Measurements from ENCODE around the gene MYO1D.
"Not testable (repeated sequence)": the region's sequence is repeated elsewhere in the genome, so short reads cannot be mapped to it uniquely, and the experiment has no call there.

The MYO1D gene

DNA sequence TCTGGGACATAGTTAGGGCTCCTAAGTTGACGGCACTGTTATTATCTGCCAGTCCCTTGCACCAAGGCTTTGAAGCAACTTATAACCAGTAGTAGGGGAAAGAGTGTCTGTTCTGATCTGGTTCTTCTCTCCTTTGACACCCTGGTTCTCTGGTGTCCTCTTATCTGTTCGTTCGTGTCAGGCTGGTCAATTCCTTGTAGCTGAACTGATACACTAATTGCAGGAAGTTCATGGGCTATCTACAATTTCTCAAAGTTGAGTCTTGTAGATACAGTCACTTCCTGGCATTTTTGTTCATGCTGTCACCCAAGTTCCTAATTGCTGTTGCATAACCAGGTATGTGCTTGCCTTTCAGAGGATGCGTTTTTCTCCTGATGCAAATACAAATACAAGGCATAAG is 17.3 kb upstream of the MYO1D start:
- no peak for DNase-seq (ENCODE audit: low read depth, low spot score)

DNA sequence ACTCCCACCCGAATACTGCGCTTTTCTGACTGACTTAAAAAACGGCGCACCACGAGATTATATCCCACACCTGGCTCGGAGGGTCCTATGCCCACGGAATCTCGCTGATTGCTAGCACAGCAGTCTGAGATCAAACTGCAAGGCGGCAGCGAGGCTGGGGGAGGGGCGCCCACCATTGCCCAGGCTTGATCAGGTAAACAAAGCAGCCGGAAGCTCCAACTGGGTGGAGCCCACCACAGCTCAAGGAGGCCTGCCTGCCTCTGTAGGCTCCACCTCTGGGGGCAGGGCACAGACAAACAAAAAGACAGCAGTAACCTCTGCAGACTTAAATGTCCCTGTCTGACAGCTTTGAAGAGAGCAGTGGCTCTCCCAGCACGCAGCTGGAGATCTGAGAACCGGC is 10.5 kb upstream of the MYO1D start:
- DNase-seq (ENCODE audit: low read depth, low spot score) = not testable (repeated sequence)

DNA sequence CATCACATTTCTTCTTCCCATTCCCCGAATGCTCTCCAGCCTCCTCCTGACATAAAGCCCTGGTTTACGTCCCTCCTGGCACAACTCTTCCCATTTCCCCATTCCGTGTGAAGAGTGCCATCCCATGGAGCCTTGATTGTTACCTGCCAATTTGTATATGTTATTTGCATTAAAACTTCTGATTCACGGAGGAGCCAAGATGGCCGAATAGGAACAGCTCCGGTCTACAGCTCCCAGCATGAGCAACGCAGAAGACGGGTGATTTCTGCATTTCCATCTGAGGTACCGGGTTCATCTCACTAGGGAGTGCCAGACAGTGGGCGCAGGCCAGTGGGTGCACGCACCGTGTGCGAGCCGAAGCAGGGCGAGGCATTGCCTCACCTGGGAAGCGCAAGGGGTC is 10.0 kb upstream of the MYO1D start:
- not testable (repeated sequence) for DNase-seq (ENCODE audit: low read depth, low spot score)

DNA sequence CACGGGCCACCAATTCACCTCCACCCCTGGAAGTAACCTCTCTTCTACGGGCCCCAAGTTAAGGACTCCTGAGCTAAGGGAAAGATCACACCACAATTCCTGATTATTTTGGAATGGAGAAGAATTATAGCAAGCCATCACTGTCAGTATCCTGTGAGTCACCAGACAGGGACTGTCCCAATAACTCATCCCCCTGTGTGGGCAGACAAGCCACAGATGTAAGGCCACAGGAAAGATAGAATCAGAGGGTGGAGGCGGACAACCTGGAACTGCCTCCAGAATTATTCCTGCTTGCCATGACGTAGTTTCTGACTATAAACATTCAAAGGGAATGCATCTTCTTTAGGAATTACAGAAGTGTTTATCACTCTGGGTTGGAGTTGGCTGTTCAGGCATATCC is 5.8 kb upstream of the MYO1D start:
- no peak for DNase-seq (ENCODE audit: low read depth, low spot score)

DNA sequence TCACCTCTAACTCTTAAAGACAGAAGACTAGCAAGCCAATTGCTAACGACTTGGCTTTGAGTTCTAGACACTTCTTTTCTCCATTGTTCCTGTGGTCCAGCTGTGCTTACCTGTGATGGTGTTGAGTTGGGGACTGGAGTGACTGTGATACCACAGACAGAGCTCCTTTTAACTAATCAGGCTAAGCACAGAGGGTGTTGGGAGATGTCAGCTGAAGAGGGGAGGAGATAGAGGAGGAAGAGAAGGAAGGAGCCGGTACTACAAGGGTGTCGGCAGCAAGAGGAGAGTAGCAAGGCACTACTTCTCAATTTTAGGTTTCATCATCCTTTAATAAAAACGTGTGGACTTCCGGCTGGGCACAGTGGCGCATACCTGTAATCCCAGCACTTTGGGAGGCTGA is 5.1 kb upstream of the MYO1D start:
- no peak for DNase-seq (ENCODE audit: low read depth, low spot score)

DNA sequence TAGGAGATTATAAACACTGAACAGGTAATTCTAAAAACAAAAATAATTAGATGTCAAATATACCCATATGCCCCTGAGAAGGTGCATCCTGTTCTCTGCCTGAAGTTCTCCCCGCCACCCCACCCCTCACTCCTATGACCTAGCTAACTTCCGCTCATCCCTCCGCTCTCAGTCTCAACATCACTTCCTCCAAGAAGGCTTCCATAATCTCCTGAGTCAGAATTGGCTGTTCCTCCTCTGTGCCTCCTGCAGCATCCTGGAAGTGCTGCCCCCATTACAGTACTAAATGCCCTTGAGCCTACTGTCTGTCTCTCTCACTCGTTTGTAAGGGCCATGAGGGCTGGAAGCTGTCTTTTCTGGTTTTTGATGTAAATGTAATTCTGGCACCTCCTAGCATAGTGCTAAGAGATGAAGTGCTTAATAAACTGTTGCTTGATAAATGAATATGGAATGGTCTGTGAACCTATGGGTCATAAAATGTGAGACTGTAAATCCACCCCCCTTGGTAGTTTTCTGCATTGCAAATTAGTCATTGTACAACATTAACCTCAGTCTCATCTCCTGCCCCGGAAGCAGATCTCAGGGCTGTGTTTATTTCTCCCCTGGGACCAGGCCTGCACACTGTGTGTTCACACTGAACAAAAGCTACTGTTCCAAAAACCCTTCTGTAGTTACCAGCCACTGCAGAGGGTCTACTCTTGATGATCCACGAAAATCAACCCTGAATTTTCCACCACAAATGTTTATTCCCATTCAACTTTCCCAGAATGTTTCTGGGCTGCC is 3.9 kb upstream of the MYO1D start:
- no peak for DNase-seq (ENCODE audit: low read depth, low spot score)

DNA sequence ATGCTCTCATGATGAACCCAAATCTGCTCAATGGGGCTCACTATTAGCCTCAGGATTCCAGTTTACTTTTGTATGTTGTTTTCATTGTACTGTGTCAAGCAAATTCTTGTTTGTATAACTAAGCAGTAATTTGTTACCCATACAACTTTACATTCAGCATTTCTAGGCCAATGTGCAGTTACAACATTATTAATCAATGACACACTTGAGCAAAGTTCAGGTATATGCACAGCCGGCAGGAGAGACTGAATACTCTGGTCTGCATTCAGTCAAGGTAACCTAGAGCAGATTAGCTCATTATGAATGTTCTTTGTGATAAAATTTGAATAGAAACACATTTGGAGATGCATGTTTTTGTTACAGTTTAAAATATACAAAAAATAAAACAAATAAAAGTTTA is 2.2 kb upstream of the MYO1D start:
- no peak for DNase-seq (ENCODE audit: low read depth, low spot score)

DNA sequence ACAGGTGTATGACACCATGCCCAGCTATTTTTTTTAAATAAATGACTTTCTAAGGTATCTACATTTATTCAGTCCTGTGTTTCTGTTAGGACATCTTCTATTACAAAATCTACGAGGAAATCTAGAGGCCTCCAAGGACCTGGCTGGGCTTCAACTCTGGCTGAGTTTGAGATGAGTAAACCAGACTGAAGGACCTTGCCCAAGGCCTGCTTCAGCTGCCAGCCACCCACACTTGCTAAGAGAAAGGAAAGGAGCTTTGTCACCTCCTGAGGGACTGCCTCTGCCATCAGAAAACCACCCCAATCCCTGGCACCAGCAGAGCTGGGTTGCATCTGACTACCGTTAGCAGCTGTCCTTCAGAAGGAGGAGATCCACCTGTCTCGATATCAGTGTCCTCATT is 1.3 kb upstream of the MYO1D start:
- DNase-seq (ENCODE audit: low read depth, low spot score) = no peak

DNA sequence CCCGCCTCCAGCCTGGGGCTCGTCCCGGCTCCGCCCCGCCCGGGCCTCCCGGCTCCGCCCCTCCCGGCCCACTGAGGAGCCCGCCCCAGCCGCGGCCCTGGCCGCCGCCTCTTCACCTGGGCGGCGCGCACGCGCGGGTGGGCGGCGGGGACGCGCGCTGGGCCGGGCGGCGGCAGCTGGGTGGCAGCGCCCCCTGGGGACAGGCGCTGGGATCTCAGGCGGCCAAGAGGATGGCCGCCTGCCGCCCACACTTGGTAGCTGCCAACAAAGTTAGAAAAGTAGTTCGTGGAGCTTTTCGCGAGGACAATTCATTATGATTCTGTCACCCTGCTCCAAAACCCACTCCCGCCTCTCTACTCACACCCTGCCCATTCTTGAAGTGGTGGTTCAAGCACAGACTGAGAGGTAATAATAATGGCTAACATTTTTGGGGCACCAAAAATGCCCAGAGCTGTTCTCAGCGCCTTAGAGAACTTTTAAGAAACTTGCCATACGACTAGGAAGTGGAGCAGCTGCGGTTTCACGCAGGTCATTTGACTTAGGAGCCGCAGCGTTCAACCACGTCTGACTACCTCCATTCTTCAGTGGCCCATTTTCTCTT is 340 bp upstream of the MYO1D start:
- DNase-seq (ENCODE audit: low read depth, low spot score) = no peak

DNA sequence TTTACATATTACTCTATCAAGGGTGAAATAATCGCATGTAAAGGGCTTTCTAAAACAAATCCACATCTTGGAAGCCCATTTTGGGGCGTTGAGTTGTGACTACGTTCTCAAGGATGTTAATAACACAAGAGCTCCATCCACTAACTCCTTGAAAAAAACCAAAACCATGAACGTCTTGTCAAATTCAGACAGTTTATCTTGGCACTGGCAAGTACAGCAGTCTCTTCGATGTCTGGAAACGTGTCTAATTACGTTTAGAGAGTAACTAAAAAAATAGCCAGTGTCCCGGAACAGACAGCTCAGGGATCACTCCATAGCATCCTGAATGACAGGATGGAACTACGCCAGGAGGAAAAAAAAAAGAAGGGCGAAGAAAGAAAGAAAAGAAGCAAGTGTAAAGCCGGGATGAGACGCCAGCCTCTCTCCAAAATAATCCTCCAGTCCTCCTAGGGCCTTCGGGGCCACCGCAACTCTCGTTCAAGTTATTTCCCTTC is 954 bp downstream of the MYO1D start:
- no peak for DNase-seq (ENCODE audit: low read depth, low spot score)

DNA sequence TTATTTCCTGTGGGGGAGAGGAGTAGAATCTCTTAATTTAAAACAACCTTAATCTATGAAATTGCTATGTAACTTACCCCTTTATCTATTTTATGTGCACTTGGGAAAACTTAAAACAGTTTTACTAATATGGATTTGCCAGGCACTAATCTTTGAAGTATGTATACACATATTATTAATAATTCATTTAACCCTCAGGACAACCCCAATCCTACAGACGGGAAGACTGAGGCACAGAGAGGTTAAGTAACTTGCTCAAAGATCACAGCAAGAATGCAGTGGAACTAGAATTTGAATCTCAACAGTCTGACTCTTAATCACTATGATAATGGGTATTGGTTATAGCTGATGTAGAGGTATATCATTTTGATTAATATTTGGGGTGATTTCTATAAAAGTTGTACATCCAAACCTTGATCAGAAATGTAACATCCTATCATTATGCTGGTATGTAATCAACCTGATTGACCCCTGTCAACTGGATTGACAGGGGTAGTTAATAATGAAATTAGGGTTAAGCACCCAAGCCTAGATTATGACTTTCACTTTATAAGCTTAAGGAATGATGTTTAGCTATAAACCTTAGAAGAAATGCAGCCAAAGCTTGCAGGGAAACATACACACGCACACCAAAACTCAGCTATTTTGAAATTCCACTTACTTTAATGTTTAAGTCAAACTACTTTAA is 1.6 kb downstream of the MYO1D start:
- no peak for DNase-seq (ENCODE audit: low read depth, low spot score)

DNA sequence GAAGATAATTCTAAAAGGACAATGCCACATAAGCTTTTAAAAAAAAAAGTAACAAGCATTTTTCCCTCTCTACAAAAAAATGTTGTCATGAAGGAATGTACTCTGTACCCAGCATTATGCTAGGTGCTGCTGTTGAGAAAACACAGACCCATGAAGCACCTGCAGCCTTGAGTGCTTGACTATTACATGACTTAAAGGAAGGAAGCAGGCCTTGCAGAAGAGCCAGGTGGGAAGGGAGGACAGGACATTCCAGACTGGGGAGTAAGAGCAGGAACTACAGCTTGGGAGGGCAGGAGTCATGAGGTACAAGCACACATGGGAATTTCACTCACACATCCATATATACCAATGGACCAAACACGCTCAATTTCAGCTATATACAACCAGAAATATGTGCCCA is 3.8 kb downstream of the MYO1D start:
- DNase-seq (ENCODE audit: low read depth, low spot score) = no peak

DNA sequence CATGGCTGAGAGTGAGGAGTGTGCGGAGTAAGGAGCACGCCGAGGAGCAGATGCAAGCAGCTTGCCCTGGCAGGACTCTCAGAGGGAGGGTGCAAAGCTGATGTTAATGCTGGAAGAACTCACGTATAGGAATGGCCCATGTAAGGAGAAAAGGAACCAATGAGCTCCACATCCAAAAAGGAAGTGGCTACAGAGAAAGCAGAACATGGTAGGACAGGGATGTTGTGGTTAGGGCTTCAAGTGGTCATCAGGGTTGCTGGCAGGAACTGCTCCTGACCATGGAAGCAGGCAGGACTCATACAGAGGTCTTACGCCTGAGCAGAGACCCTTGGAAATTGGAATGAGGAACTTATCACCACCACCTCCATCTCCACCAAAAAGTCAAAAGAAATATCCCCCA is 5.2 kb downstream of the MYO1D start:
- no peak for DNase-seq (ENCODE audit: low read depth, low spot score)

DNA sequence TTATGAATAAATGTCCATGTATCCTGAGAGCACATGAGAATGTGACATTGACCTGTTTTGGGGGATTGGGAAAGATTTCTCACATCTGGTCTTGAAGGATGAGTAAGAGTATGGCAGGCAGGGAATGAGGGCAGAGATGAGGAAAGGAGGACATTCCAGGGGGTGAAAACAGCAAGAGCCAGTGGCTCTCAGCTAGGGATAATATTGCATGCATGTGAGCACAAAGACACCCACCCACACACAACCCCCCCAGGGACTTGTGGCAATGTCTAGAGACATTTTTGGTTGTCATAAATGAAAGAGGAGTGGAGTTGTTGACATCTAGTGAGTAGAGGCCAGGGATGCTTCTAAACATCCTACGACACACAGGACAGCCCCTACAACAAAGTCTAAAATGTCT is 6.0 kb downstream of the MYO1D start:
- DNase-seq (ENCODE audit: low read depth, low spot score) = no peak

DNA sequence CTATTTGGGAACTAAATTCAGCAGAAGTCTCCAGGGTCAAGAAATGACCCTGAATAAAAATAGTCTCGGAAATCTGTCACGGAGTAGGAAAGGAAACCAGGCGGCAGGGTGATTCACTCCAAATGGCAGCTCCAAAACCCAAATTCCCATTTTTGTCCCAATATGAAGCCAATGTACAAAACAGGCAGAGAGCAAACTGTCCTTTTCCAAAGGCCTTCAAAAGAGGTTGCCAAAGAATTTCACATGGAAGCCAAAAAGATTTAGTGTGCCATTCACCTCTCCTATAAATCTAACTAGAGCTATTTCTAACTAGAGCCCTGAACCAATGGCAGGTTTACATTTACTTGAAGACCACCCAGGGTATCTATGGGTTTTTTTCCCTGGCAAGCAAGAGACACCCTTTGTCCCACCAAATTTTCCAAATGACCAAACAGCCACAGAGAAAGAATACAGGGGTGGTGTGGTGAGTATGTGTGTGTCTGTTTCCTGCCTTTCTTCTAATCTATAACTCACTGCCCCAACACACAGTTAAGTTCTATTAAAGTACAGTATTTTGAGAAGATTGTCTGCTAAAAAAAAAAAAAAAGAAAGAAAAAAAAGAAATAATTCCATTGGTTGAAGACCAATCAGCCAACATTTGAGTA is 6.8 kb downstream of the MYO1D start:
- DNase-seq (ENCODE audit: low read depth, low spot score) = no peak

DNA sequence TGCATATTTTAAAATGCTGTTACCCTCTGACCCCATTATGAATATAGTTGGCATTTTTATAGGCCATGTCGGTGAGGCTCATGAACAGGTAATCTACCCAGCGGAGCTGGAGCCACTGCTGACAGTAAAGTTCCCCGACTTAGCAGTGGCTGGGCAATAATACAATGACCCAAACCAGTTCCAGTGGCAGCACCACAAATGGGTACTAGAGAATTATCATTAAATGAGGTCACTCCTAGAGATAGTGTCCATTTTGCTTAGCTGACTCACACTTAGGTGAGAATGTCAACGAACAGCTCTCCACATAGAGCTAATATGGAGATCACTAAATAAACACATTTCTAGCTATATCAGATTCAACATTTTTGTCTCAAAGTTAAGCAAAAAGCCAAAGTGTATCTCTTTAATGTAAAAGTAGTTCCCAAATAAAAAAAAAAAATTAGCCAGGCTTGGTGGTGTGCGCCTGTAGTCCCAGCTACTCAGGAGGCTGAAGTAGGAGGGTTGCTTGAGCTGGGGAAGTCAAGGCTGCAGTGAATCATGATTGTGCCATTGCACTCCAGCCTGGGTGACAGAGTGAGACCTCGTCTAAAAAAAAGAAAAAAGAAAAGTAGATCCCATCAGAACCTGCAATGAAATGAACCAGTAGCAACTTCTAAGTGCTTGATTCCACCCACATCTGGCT is 7.4 kb downstream of the MYO1D start:
- no peak for DNase-seq (ENCODE audit: low read depth, low spot score)

DNA sequence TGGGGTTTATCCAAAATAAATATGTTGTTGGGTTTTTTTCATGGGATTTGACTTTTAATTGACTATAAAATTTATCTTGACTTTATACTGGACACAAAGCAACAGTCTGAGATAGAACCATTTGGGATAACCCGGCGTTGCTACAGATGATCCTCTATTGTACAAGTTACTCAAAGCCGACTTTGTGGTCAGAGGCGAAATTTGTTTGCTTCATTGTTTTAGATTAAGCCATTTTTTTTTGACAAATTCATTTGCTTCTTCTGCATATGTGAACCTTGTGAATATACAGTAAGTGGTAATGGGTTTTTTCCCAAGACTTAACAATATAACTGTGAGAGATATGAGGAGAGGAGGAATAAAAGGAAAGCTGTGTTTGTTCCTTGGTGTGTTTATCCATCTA is 11.8 kb downstream of the MYO1D start:
- DNase-seq (ENCODE audit: low read depth, low spot score) = no peak

DNA sequence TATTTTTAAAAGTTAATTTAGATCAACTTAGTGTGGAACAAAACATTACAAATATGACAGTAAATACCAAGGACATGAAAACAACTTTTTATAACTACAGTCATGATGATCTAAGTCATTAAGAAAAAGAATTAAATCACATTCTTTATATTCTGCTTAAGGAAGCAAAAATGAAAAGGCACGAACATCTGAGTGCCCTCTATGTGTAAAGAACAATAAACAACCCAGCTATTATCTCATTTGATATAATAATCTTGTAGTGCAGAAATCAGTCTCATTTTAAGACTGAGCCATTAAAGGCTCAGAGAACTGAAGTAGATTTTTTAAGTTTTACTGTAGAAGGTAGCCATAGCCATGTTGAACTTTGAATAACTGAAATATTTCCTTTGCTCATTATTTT is 13.4 kb downstream of the MYO1D start:
- DNase-seq (ENCODE audit: low read depth, low spot score) = no peak

DNA sequence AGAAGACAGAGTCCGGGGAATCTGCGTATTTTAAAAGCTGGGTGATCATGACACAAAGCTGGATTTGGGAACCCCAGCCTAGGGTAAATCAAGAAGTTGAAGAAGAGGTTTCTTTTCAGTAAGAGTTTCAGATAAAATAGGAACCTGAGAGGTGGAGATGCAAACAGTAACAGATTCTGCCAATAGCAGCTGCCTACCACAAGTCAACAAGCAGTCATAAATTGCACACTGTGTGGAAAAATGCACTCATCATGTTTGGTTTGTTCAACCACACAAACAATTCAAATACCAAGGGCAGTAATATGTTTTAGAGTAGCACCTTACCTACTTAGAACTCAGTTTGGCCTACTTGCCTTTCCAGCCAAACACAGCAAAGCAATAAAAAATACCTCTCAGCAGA is 14.0 kb downstream of the MYO1D start:
- DNase-seq (ENCODE audit: low read depth, low spot score) = no peak

DNA sequence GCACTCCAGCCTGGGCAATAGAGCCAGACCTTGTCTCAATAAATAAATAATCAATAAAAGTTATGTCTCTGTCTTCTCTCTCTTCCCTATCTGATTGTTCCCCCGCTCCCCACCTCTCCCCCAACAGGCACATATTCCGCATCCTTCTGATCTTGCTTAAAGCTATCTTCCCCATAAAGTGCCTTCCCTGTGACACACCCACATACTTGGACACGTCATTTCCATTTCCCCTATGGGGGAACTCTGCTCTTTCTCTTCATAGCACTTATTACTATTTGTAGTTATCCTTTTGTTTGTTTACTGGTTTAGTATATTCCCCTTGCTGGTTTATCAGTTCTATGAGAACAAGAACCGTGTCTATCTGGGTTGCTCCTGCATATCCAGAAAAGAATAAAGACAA is 14.9 kb downstream of the MYO1D start:
- no peak for DNase-seq (ENCODE audit: low read depth, low spot score)

DNA sequence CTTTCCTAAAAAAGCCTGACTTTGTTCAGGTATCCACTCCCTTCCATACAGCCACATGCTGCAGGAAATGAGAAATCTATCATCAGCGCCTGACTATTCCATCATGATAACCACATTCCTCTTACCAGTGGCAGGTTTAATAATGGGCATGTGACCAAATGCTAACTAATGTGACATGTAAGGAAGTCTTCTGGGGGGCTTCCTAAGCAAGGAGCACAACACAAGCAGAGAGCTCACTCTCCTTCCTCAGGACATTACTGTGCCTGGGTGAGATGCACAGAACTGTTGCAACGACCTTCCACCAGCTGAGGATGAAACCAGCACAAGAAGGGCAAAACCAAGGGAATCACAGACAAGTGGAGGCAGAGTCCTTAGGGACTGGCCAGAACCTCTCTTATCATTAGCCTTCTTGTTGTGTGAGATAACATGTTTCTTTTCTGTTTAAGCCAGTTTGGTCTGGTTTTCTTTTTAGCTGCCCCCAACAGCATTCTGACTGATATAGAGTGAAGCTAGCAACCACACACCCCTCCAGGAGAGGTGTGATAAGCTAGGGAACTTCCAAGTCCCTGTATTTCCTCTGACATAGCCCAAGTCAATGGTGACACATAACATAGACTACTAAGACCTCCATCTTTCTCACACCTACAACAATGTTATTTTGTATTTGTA is 16.9 kb downstream of the MYO1D start:
- DNase-seq (ENCODE audit: low read depth, low spot score) = no peak
